CD4-positive, alpha-beta T cell (primary cell): Measurements from ENCODE around the gene CRNKL1. TPM values are rescaled to one million over a fixed set of nuclear protein-coding genes. Genes with fewer than 3 reads are reported as not detected.

Source experiments
- ATAC-seq: fragments of 200-7000 bp; cut with Tn5 transposase; one replicate; pipeline ENCODE4 v1.10.0; 2022; ENCODE audit warnings: mild to moderate bottlenecking; ENCODE audit not compliant: poor library complexity
- CTCF ChIA-PET: fragments of 350-600 bp; sonication (Branson Sonifier 250); formaldehyde crosslinking; loops from one replicate; lab custom pipeline; 2021; ENCODE audit warnings: antibody characterized with exemption, inconsistent platforms; lab: Charles Lee
- POLR2A ChIA-PET: fragments of 350-600 bp; sonication (Branson Sonifier 250); formaldehyde crosslinking; loops from one replicate; lab custom pipeline; 2021; ENCODE audit warnings: antibody characterized with exemption, inconsistent platforms; lab: Charles Lee
- DNase-seq, 14 experiments: peaks; one replicate each; pipeline ENCODE4 v3.0.0-alpha.2; 2013 to 2020; ENCODE audit warnings: mixed read lengths in 2 of 14
- H3K27ac ChIP-seq, 2 donors: one replicate each; pipeline versions ENCODE4 v1.5.1 to v1.7.0; 2013; ENCODE audit warnings: low read length in 2 of 2, low read depth in 1 of 2, mild to moderate bottlenecking in 1 of 2
- H3K27me3 ChIP-seq, 2 experiments: 1 replicate in 1 of 2; 2 replicates in 1 of 2; pipeline versions ENCODE4 v1.6.1 to v1.7.0; 2013; ENCODE audit warnings: low read length in 2 of 2, control low read depth in 1 of 2, mild to moderate bottlenecking in 1 of 2, moderate library complexity in 1 of 2; ENCODE audit not compliant: insufficient read depth in 2 of 2, control insufficient read depth in 1 of 2
- H3K36me3 ChIP-seq: one replicate; pipeline ENCODE4 v1.6.1; 2013; ENCODE audit warnings: low read length, control low read depth; ENCODE audit not compliant: insufficient read depth
- H3K4me1 ChIP-seq: one replicate; pipeline ENCODE4 v1.6.1; 2013; ENCODE audit warnings: low read length, control low read depth; ENCODE audit not compliant: insufficient read depth
- H3K4me3 ChIP-seq: one replicate; pipeline ENCODE4 v1.5.1; 2013; ENCODE audit warnings: mild to moderate bottlenecking, low read length, moderate library complexity
- H3K9me3 ChIP-seq, 2 experiments: 1 replicate in 1 of 2; 2 replicates in 1 of 2; pipeline versions ENCODE4 v1.6.1 to v1.7.0; 2013; ENCODE audit warnings: low read length in 2 of 2, mild to moderate bottlenecking in 2 of 2, control low read depth in 1 of 2, moderate library complexity in 1 of 2; ENCODE audit not compliant: control insufficient read depth in 1 of 2, insufficient read depth in 1 of 2
- H3K27ac Mint-ChIP-seq: one replicate; pipeline ENCODE4 v1.8.0; 2020; ENCODE audit warnings: mixed read lengths
- H3K27me3 Mint-ChIP-seq: one replicate; pipeline ENCODE4 v1.8.0; 2021; ENCODE audit warnings: mixed read lengths
- H3K36me3 Mint-ChIP-seq: one replicate; pipeline ENCODE4 v1.8.0; 2021; ENCODE audit warnings: low read depth, mixed read lengths
- H3K4me1 Mint-ChIP-seq: one replicate; pipeline ENCODE4 v1.8.0; 2021; ENCODE audit warnings: low read depth, mixed read lengths
- H3K4me3 Mint-ChIP-seq: one replicate; pipeline ENCODE4 v1.8.0; 2020; ENCODE audit warnings: mild to moderate bottlenecking, mixed read lengths
- H3K9me3 Mint-ChIP-seq: one replicate; pipeline ENCODE4 v1.8.0; 2020; ENCODE audit warnings: mixed read lengths
- CTCF ChIP-seq: fragments of 200-600 bp; IDR thresholded peaks from one replicate; pipeline ENCODE4 v1.8.0; 2022; ENCODE audit warnings: antibody characterized with exemption, mild to moderate bottlenecking
- intact Hi-C, 2 experiments: fragments of 100-400 bp; cut with DNase I in 1 of 2; cut with micrococcal nuclease in 1 of 2; formaldehyde crosslinking; loops; one replicate each; pipeline versions ENCODE4 v1.15.1 to v1.9.0; 2023 to 2025; cut with DNase I, micrococcal nuclease
- total RNA-seq, 174 experiments: library from RNA in 2 of 174; stranded (reverse) in 2 of 174; gene quantifications; one replicate each; pipeline ENCODE4 v1.2.3 and lab custom pipeline; 2021 to 2026

The CRNKL1 gene
- total RNA-seq, 2 experiments from 2014 or later: 24.3 to 26.1 TPM

GRCh38 chr20:20051767-20052073 is 546 bp downstream of the CRNKL1 start:
- peaks cover 6% of the 10 kb centered on the region for H3K27me3 Mint-ChIP-seq
- peak overlapping the region; percentile 98 for H3K4me3 Mint-ChIP-seq
- H3K4me1 Mint-ChIP-seq: peaks cover 37% of the 10 kb centered on the region
- peaks cover 56% of the 10 kb centered on the region for H3K36me3 Mint-ChIP-seq
- ATAC-seq (peak; percentile 15), DNase-seq (no peak)
- peak overlapping the region; percentile 80 to 91 for H3K27ac ChIP-seq
- intact Hi-C loops: loop anchor here (1.0 to 10.0 kb wide), 10 partner anchors 33 to 1914 kb away; partner anchors contain the start of genes KAT14 (in 1 of the 2), KIZ (in 1 of the 2), NAA20 (in 1 of the 2) and PET117 (in 1 of the 2)
- H3K27ac Mint-ChIP-seq: peak overlapping the region; percentile 89
- POLR2A ChIA-PET: interaction anchor here (0.9 to 3.0 kb wide), 11 partner anchors 10 to 1913 kb away, joined by 4 to 59 read pairs (median 7); partner anchors contain the start of genes DZANK1, NAA20, POLR3F and RALGAPA2
- no peaks in the 10 kb centered on the region for H3K27me3 ChIP-seq
- H3K9me3 ChIP-seq: no peaks in the 10 kb centered on the region
- H3K36me3 ChIP-seq: peaks cover 35% of the 10 kb centered on the region
- H3K4me1 ChIP-seq: peaks cover 7% of the 10 kb centered on the region
- CTCF ChIA-PET: interaction anchor here (3.1 kb wide), 1 partner anchor 34 kb away, joined by 24 read pairs; the partner anchor contains the start of gene NAA20
- peak overlapping the region; percentile 91 for H3K4me3 ChIP-seq
- no peak for TF ChIP-seq CTCF
- H3K9me3 Mint-ChIP-seq: no peaks in the 10 kb centered on the region

- intact Hi-C loops: no loop called here
- no peak overlapping the region for H3K4me3 ChIP-seq
- H3K27ac ChIP-seq: no peak overlapping the region
- DNase-seq (no peak), ATAC-seq (no peak)
- no peaks in the 10 kb centered on the region for H3K4me1 ChIP-seq
- Mint-ChIP-seq H3K27ac (no peak overlapping the region), H3K9me3 (no peaks in the 10 kb centered on the region), H3K4me1 (no peaks in the 10 kb centered on the region), H3K4me3 (no peak overlapping the region), H3K27me3 (no peaks in the 10 kb centered on the region), H3K36me3 (peaks cover 100% of the 10 kb centered on the region)
- H3K36me3 ChIP-seq: peaks cover 98% of the 10 kb centered on the region
- CTCF ChIA-PET: interaction anchor here (1.6 kb wide), 1 partner anchor 12 kb away, joined by 4 read pairs; no protein-coding TSS in a partner anchor
- no peak for TF ChIP-seq CTCF
- no peaks in the 10 kb centered on the region for H3K9me3 ChIP-seq
- H3K27me3 ChIP-seq: no peaks in the 10 kb centered on the region
- POLR2A ChIA-PET: interaction anchor here (1.1 kb wide), 1 partner anchor 13 kb away, joined by 3 read pairs; the partner anchor contains the start of genes CFAP61 and CRNKL1
Measured at GRCh38 chr20:20039752-20040387, 12.4 kb downstream of the CRNKL1 start.

GRCh38 chr20:20038586-20038985 is 13.7 kb downstream of the CRNKL1 start:
- intact Hi-C loops: no loop called here
- H3K9me3 Mint-ChIP-seq: no peaks in the 10 kb centered on the region
- TF ChIP-seq CTCF: no peak
- H3K9me3 ChIP-seq: no peaks in the 10 kb centered on the region
- no peak for ATAC-seq
- no peaks in the 10 kb centered on the region for H3K27me3 Mint-ChIP-seq
- peaks cover 97% of the 10 kb centered on the region for H3K36me3 ChIP-seq
- H3K36me3 Mint-ChIP-seq: peaks cover 100% of the 10 kb centered on the region
- no peak overlapping the region for H3K4me3 ChIP-seq
- ChIA-PET POLR2A (no interaction called here), CTCF (interaction anchor here (1.5 kb wide), 1 partner anchor 8 kb away, joined by 4 read pairs; no protein-coding TSS in a partner anchor)
- H3K4me3 Mint-ChIP-seq: no peak overlapping the region
- no peak overlapping the region for H3K27ac Mint-ChIP-seq
- no peaks in the 10 kb centered on the region for H3K4me1 Mint-ChIP-seq
- DNase-seq: no peak
- no peak overlapping the region for H3K27ac ChIP-seq
- no peaks in the 10 kb centered on the region for H3K4me1 ChIP-seq
- no peaks in the 10 kb centered on the region for H3K27me3 ChIP-seq
